AML-193 (cell line): Measurements from ENCODE around the gene ADGRG1.

Source experiments
- DNase-seq, 2 experiments: peaks; one replicate each; lab custom pipeline; 2025; lab: John Stamatoyannopoulos, UW

The ADGRG1 gene

DNA sequence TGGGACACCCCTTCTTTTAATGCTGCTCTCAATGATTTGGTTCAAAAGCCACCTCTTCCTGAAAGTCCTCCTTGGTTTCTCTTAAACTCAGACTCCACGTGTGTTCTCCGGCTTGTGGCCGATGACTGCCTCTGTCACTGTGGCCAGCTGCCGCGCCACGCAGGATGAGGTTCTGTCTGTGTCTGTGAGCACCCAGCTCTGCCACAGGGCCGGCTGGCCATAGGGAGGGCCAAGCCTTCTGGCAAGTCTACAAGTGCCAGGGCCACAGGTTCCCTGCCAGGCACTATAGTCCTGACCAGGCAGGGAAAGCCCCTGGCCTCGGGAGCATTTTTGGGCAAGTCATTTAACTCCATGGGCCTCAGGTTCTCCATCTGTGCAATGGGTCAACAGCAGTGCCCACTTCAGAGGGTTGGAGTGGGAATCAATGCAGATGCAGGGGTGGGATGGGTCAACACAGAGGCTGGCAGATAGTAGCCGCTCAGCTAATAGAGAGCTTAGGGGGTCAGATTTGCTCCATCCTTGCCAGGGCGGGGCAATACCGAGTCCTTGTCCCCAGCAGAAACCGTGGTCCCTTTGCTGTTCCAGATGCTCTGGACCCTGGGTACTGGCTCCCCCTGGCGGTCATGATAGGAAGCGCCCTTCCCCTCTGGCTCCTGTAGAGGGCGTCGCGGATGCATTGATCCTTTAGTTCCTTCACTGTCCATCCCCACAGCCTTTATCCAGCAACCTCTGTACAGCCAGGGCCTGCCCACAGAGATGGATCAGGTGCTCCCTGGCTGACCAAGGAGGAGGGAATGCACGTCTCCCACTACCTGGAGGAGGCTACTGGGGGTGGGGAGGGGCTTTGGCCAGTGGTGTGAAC, 20.4 kb downstream of the ADGRG1 start:
- peak; percentile 69 to 80 for DNase-seq

DNA sequence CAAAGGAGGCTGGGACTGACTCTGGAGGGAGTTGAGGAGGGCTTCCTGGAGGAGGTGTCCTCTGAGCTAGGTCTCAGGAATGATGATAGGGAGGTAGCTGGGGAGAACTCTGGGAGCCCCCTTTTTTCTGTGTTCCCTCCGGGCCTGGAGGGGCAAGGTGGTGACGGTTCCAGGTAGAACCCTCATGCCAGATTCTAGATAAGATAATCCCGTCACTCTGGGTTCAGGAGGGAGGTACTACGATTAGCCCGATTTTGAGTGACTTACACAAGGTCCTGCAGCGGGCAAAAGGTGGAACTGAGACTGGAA, 21.0 kb downstream of the ADGRG1 start:
- no peak for DNase-seq

DNA sequence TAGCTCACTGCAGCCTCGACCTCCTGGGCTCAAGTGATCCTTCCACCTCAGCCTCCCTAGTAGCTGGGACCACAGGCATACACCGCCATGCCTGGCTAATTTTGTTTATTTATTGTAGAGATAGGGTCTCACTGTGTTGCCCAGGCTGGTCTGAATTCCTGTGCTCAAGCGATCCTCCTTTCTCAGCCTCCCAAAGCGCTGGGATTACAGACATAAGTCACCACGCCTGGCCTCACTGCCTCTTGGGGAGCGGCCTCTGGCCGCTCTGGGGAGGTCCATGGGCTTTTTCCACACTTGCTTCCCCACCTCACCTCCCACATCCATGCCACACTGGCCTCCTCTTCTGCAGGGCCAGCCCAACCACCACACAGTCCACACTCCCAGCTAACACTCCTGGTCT, 21.4 kb downstream of the ADGRG1 start:
- no peak for DNase-seq

DNA sequence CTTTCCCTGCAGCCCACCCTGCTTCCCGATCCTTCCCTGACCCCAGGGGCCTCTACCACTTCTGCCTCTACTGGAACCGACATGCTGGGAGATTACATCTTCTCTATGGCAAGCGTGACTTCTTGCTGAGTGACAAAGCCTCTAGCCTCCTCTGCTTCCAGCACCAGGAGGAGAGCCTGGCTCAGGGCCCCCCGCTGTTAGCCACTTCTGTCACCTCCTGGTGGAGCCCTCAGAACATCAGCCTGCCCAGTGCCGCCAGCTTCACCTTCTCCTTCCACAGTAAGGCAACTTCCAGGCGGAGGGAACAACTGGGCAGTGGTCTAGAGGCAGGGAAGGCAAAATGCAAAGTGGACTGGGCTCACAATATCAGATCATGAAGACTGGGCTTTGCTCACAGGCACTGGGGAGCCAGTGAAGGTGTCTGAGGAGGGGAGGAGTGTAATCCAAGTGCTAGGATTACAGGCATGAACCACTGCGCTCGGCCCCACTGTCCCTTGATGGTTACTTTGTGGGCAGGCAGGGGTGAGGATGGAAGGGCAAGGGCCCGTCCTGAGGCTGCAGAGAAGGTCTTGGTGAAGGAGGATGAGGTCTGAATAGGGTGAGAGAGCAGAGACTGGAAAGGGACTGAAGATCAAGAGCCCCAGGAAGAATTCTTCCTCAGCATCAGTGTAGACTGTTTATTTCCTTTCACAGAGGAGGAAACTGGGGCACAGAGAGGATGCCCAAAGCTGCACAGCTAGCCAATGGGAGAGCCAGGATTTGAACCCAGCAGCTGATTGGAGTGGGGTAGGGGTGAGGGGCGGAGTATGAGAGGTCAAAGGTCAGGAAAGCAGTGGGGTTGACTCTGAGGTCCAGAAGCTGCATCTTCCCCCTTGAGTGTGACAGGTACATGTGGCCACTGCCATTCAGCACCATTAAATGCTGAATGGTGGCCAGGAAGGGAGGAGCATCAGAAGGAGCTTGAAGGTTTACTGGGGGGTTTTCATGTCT, 23.2 kb downstream of the ADGRG1 start:
- no peak for DNase-seq

DNA sequence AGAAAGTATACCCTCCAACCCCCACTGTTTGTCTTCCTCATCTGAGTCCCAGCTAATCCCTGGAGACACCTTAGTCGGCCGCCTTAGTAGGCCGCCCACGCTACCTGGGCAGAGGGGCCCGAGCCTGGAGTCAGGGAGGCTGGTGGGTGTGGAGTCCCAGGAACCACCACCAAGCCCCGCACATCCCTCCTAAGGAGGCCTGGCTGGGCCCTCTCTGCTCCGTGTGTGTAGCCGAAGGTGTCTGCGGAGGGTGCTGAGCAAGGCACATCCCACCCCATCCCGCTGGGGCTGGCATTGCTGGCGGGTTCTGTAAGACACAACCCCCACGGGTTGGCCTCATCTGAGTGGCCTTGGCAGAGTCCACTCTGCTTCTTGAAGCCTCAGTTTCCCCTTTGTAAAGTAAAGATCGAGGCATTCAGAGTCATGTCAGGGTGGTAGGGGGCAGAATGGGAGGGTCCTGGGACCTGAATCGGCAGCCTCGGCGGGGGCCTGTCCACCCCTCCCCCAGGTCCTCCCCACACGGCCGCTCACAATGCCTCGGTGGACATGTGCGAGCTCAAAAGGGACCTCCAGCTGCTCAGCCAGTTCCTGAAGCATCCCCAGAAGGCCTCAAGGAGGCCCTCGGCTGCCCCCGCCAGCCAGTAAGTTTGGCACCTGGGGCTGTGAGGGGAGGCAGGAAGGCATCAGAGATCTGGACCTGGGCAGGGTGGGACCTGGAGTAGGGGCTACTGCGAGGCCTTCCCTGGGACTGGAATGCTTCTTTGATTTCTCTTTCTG, 24.5 kb downstream of the ADGRG1 start:
- DNase-seq: no peak

DNA sequence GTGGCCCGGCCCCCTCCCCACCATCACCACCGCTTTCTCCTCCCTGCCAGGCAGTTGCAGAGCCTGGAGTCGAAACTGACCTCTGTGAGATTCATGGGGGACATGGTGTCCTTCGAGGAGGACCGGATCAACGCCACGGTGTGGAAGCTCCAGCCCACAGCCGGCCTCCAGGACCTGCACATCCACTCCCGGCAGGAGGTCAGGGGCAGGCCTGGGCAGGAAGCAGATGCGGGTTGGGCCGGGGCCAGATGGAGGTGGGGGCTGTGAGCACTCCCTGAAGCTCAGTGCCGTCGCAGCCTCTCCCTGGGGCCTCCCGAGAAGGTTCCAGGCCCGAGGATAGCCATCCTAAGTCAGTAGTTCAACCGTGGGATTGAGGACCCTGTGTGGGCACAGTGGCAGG, 25.5 kb downstream of the ADGRG1 start:
- DNase-seq: no peak

DNA sequence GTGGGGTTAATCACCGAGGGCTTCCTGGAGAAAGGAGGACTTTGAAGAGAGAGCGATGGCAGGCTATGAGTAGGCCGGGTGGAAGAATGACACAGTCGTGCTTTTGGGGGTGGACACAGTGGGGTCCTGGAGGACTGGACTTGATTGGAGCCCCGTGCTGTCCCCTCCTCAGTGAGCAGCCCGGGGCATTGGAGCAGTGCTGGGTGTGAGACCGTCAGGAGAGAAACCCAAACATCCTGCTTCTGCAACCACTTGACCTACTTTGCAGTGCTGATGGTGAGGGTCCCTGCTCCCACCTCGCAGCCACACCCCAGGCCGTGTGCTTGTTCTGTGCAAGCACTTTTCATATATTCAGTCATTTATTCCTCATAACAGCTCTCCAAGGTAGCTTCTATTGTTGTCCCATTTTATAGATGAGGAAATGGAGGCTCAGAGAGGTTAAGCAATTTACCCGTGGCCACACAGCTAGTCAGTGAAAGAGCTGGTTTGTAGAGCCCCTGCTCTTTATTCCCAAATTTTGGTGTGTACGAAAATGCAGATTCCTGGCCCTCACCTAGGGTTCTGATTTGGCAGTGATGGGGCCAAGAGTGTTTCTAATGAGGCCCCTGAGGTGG, 28.0 kb downstream of the ADGRG1 start:
- no peak for DNase-seq

DNA sequence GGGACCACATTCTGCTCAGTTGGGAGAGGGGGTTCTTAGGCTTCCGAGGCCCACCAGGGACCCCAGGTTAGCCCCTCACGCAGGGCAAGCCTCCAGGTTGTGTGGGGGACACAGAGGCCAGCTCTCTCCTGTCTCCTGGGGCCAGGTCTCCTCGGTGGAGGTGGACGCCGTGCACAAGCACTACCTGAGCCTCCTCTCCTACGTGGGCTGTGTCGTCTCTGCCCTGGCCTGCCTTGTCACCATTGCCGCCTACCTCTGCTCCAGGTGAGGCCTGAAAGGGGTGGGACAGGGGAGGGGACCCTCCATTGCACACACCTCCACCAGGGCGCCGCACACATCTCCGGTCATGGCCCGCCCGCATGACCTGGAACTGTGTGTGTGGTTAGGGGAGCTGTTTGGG, 28.8 kb downstream of the ADGRG1 start:
- no peak for DNase-seq

DNA sequence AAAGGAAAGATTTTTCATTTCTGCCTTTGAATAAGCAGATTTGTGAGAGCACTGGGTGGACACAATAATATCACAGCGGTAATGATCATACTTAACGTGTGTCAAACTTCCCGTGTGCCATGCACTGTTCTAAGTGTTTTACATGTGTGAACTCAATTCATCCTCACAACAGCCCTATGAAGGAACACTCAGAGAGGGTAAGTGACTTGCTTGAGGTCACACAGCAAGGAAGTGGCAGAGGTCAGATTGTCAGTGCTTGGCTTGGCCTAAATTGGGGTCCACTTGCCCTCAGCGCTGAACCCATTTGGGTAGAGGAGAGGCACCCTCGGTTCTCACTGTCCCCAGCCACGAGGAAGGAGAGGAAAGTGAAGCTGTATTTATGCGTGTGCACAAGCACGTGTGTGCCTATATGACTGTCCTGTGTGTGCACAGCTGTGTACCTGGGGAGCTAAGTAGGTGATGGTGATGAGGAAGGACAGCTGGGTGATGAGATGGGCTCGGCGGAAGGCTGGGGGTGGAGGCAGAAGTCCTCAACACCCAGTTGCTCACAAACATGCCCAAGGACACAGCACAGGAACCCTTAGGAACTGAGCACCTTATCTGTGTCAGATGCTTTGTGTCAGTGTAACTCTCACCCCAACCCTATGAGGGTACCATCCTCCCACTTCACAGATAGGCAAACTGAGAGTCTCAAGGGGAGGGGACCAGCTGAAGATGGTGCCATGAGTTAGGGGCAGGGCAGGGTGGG, 29.9 kb downstream of the ADGRG1 start:
- no peak for DNase-seq

DNA sequence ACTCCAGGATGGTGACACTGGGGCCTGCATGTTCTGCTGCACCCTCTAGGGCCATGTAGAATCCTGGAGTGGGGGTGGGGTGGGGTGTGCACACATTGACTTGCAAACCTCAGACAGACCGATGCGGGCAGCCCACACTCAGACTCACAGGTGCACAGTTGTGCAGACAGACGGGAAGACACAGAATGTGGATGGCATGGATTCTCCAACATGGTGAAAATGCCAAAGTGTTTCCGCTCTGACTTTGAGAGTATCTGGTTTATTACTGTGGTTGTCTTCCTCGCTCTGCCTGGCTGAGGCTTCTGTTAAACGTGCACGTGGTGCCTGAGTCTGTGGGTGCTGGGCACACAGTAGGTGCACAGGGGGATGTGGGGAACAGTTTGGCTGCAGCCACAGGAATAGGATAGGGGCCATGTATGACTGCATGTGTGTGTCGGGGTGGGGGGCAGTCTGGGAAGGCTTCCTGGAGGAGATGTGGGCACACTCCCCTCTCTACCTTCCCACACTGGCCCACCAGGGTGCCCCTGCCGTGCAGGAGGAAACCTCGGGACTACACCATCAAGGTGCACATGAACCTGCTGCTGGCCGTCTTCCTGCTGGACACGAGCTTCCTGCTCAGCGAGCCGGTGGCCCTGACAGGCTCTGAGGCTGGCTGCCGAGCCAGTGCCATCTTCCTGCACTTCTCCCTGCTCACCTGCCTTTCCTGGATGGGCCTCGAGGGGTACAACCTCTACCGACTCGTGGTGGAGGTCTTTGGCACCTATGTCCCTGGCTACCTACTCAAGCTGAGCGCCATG, 30.6 kb downstream of the ADGRG1 start:
- no peak for DNase-seq

DNA sequence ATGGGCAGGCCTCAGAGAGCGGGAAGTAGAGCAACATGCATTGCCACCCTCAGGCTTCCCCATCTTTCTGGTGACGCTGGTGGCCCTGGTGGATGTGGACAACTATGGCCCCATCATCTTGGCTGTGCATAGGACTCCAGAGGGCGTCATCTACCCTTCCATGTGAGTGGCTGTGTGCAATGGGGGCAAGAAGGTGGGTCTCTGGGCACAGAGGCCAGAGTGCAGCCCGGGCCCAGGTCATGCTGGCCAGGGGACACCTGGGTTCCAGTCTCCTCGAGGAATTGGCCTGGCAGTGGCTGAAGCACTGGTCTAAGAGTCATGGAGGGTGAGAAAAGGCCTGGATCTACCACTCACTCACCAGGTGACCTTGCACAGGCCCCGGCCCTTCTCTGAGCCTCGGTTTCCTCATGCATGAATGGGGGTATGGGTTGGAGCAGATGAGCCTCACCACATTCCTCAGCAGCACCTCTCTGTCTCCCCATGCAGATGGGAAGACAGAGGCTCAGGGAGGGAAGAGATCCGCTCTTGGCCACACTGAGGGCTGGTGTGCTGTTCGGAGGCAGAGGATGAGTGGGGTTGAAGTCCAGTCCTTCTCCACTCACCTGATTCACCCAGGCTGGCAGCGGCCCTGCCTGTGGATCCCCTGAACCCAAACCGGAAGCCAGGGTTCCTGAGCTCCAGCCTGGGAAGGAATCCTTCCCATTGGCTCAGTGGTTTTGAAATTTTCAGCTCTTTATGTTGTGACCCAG, 32.5 kb downstream of the ADGRG1 start:
- DNase-seq: no peak

DNA sequence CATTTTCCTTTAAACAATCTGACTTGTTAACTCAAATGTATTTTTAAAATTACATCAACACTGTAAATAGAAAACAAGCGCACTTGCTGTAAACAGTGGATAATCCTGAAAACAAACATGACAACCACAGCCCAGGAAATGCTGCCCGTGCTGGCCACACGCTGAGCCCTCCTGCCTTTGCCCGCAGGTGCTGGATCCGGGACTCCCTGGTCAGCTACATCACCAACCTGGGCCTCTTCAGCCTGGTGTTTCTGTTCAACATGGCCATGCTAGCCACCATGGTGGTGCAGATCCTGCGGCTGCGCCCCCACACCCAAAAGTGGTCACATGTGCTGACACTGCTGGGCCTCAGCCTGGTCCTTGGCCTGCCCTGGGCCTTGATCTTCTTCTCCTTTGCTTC, 33.1 kb downstream of the ADGRG1 start:
- DNase-seq: no peak

DNA sequence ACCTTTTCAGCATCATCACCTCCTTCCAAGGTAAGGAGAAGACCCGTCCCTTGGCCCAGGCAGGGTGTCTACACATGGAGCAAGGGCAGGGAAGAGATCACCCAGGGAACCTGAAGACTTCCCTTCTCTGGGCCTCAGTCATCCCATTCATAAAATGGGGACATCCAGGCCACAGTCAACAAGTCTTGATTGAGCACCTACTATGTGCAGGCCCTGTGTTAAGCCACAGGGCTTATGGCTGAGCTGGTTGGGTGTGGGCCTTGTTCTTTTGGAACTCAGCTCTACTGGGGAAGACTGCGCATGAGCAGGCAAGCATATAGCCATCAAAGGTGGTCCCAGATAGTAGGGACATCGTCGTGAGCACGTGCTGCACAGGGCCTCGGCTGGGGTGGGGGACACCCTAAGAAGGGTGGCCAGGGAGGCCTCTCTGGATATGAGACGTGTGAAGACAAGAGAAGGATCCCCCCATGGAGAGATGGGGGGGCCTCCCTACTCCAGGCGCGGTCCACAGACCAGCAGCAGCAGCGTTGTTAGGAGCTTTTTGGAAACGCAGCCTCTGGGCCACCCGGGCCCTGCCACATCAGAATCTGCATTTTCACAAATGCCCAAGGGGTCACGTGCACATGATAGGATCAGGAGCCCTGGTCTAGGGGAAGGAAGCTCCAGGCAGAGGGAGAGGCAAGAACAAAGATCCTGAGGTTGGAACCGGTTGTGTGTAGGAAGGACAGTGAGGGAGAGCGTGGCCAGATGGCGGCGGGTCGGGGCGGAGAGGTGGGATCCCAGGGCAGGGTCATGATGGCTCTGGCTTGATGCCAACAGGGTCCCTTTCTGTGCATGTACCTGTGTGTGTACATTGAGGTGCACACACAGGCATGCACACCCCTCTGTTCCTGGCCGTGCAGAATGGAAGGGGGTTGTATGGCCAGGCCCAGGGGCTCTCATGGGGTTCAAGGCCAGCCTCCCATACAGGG, 33.8 kb downstream of the ADGRG1 start:
- DNase-seq: no peak

DNA sequence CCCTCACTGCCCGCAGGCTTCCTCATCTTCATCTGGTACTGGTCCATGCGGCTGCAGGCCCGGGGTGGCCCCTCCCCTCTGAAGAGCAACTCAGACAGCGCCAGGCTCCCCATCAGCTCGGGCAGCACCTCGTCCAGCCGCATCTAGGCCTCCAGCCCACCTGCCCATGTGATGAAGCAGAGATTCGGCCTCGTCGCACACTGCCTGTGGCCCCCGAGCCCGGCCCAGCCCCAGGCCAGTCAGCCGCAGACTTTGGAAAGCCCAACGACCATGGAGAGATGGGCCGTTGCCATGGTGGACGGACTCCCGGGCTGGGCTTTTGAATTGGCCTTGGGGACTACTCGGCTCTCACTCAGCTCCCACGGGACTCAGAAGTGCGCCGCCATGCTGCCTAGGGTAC, 35.0 kb downstream of the ADGRG1 start:
- DNase-seq: no peak

DNA sequence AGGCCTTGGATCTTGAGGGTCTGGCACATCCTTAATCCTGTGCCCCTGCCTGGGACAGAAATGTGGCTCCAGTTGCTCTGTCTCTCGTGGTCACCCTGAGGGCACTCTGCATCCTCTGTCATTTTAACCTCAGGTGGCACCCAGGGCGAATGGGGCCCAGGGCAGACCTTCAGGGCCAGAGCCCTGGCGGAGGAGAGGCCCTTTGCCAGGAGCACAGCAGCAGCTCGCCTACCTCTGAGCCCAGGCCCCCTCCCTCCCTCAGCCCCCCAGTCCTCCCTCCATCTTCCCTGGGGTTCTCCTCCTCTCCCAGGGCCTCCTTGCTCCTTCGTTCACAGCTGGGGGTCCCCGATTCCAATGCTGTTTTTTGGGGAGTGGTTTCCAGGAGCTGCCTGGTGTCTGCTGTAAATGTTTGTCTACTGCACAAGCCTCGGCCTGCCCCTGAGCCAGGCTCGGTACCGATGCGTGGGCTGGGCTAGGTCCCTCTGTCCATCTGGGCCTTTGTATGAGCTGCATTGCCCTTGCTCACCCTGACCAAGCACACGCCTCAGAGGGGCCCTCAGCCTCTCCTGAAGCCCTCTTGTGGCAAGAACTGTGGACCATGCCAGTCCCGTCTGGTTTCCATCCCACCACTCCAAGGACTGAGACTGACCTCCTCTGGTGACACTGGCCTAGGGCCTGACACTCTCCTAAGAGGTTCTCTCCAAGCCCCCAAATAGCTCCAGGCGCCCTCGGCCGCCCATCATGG, 35.7 kb downstream of the ADGRG1 start:
- no peak for DNase-seq

DNA sequence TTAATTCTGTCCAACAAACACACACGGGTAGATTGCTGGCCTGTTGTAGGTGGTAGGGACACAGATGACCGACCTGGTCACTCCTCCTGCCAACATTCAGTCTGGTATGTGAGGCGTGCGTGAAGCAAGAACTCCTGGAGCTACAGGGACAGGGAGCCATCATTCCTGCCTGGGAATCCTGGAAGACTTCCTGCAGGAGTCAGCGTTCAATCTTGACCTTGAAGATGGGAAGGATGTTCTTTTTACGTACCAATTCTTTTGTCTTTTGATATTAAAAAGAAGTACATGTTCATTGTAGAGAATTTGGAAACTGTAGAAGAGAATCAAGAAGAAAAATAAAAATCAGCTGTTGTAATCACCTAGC, 36.2 kb downstream of the ADGRG1 start:
- DNase-seq: no peak

DNA sequence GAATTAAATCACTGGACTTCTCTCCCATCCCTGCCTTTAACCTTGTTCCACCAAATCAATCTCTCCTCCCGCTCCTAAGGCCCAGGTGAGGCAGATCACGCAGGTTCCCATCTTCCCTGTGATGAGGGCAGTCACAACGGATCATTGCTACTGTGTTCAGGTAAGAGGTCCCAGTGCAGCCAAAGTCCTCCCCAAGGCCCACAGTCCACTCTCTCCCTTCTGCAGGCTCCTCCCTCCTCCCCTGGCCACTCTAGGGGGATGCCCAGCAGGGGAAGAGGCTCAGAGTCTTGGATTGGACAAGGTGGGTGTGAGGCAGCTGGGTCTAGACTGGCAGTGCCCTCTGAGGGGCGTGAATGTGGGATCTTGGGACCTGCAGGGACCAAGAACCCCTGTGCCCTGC, 37.1 kb downstream of the ADGRG1 start:
- no peak for DNase-seq
